SK-N-SH treated with all-trans-retinoic acid at 6 μM for 48 hours (cell line): ENCODE results near the gene MED27.

ENCODE experiments used
- ATAC-seq: fragments of 200-7000 bp; cut with Tn5 transposase; 3 replicates; pipeline ENCODE4 v1.9.1; 2020; ENCODE audit warnings: mild to moderate bottlenecking, moderate library complexity
- ARNTL ChIP-seq: fragments of 450-650 bp; formaldehyde crosslinking; IDR thresholded peaks from 2 replicates; pipeline ENCODE4 v1.5.0; 2020; ENCODE audit warnings: low read depth, mild to moderate bottlenecking, moderate library complexity, borderline replicate concordance
- BACH2 ChIP-seq: fragments of 250-450 bp; sonication (Bioruptor Pico); IDR thresholded peaks from 2 replicates; pipeline ENCODE4 v1.9.0; 2021; ENCODE audit warnings: mild to moderate bottlenecking, borderline replicate concordance
- CSDC2 ChIP-seq: fragments of 250-450 bp; sonication (Bioruptor Pico); IDR thresholded peaks from 2 replicates; pipeline ENCODE4 v1.5.0; 2020; ENCODE audit warnings: mild to moderate bottlenecking, moderate library complexity
- ESRRG ChIP-seq: fragments of 250-450 bp; sonication (Bioruptor Pico); IDR thresholded peaks from 2 replicates; pipeline ENCODE4 v1.6.1; 2021; ENCODE audit warnings: mild to moderate bottlenecking
- GLIS3 ChIP-seq: fragments of 250-450 bp; sonication (Bioruptor Pico); IDR thresholded peaks from 2 replicates; pipeline ENCODE4 v1.5.0; 2020; ENCODE audit warnings: mild to moderate bottlenecking, moderate library complexity
- ISL1 ChIP-seq: fragments of 250-450 bp; sonication (Bioruptor Pico); IDR thresholded peaks from 2 replicates; pipeline ENCODE4 v2.1.2; 2022; ENCODE audit warnings: mild to moderate bottlenecking, moderate library complexity
- OSR1 ChIP-seq: fragments of 250-450 bp; sonication (Bioruptor Pico); IDR thresholded peaks from 2 replicates; pipeline ENCODE4 v1.8.0; 2022; ENCODE audit warnings: moderate library complexity, mild to moderate bottlenecking, inconsistent platforms
- PPARA ChIP-seq: fragments of 250-450 bp; sonication (Bioruptor Pico); IDR thresholded peaks from 2 replicates; pipeline ENCODE4 v1.5.0; 2020; ENCODE audit warnings: mild to moderate bottlenecking, borderline replicate concordance
- RARB ChIP-seq: fragments of 250-450 bp; sonication (Bioruptor Pico); IDR thresholded peaks from 2 replicates; pipeline ENCODE4 v1.8.0; 2021; ENCODE audit warnings: mild to moderate bottlenecking, moderate library complexity
- SNAI2 ChIP-seq: fragments of 250-450 bp; sonication (Bioruptor Pico); IDR thresholded peaks from 2 replicates; pipeline ENCODE4 v1.5.0; 2020; ENCODE audit warnings: mild to moderate bottlenecking, moderate library complexity
- TCF4 ChIP-seq: fragments of 250-450 bp; sonication (Bioruptor Pico); IDR thresholded peaks from 2 replicates; pipeline ENCODE4 v1.8.0; 2021; ENCODE audit warnings: mild to moderate bottlenecking, moderate library complexity, borderline replicate concordance
- ZC3H10 ChIP-seq: fragments of 250-450 bp; sonication (Bioruptor Pico); IDR thresholded peaks from 2 replicates; pipeline ENCODE4 v1.5.1; 2021; ENCODE audit warnings: mild to moderate bottlenecking, moderate library complexity
- ZFP3 ChIP-seq: fragments of 250-450 bp; sonication (Bioruptor Pico); IDR thresholded peaks from 2 replicates; pipeline ENCODE4 v1.5.0; 2020; ENCODE audit warnings: mild to moderate bottlenecking, moderate library complexity
- ZNF565 ChIP-seq: fragments of 450-650 bp; formaldehyde crosslinking; conservative IDR thresholded peaks from 2 replicates; pipeline ENCODE4 v1.5.0; 2020; ENCODE audit warnings: low read depth, mild to moderate bottlenecking, moderate library complexity
- ZNF70 ChIP-seq: fragments of 450-650 bp; formaldehyde crosslinking; IDR thresholded peaks from 2 replicates; pipeline ENCODE4 v1.5.0; 2020; ENCODE audit warnings: mild to moderate bottlenecking, moderate library complexity
- ZNF8 ChIP-seq: fragments of 450-650 bp; formaldehyde crosslinking; IDR thresholded peaks from 2 replicates; pipeline ENCODE4 v1.5.0; 2020; ENCODE audit warnings: mild to moderate bottlenecking, moderate library complexity
- TF ChIP-seq, protein P1 (sequence below): fragments of 250-450 bp; sonication (Bioruptor Pico); IDR thresholded peaks from 2 replicates; pipeline ENCODE4 v1.5.1; 2020; ENCODE audit warnings: low read depth, mild to moderate bottlenecking, moderate library complexity
- TF ChIP-seq, protein P2 (sequence below): fragments of 250-450 bp; sonication (Bioruptor Pico); IDR thresholded peaks from 2 replicates; pipeline ENCODE4 v1.5.0; 2020; ENCODE audit warnings: mild to moderate bottlenecking, moderate library complexity
- TF ChIP-seq, protein P3 (sequence below): fragments of 250-450 bp; sonication (Bioruptor Pico); IDR thresholded peaks from 2 replicates; pipeline ENCODE4 v1.8.0; 2020; ENCODE audit warnings: mild to moderate bottlenecking, moderate library complexity, borderline replicate concordance
- TF ChIP-seq, protein P4 (sequence below): fragments of 250-450 bp; sonication (Bioruptor Pico); IDR thresholded peaks from 2 replicates; pipeline ENCODE4 v1.5.1; 2021; ENCODE audit warnings: mild to moderate bottlenecking, moderate library complexity

MED27 gene

DNA sequence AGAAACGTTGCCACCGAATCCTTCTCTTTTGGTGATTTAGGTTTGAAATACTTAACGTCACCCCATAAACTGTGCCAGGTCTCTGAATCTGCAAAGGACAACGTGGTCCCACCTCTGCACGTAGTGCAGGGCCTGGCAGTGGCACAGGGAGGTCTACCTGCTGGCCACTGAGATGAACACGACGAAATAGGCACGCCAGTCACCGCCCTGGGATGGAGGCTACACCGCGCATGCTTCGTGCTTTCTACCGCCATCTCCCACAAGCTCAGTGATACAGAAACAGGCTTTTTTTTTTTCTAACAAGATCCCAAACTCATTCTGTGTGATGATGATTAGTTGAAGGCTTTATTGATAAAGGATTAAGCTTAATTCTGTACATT is 199.8 kb downstream of the MED27 start:
- TF ChIP-seq, protein P1, sequence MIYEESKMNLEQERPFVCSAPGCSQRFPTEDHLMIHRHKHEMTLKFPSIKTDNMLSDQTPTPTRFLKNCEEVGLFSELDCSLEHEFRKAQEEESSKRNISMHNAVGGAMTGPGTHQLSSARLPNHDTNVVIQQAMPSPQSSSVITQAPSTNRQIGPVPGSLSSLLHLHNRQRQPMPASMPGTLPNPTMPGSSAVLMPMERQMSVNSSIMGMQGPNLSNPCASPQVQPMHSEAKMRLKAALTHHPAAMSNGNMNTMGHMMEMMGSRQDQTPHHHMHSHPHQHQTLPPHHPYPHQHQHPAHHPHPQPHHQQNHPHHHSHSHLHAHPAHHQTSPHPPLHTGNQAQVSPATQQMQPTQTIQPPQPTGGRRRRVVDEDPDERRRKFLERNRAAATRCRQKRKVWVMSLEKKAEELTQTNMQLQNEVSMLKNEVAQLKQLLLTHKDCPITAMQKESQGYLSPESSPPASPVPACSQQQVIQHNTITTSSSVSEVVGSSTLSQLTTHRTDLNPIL (CRISPR knock-in tag), result no peak
- TF ChIP-seq, protein P2, sequence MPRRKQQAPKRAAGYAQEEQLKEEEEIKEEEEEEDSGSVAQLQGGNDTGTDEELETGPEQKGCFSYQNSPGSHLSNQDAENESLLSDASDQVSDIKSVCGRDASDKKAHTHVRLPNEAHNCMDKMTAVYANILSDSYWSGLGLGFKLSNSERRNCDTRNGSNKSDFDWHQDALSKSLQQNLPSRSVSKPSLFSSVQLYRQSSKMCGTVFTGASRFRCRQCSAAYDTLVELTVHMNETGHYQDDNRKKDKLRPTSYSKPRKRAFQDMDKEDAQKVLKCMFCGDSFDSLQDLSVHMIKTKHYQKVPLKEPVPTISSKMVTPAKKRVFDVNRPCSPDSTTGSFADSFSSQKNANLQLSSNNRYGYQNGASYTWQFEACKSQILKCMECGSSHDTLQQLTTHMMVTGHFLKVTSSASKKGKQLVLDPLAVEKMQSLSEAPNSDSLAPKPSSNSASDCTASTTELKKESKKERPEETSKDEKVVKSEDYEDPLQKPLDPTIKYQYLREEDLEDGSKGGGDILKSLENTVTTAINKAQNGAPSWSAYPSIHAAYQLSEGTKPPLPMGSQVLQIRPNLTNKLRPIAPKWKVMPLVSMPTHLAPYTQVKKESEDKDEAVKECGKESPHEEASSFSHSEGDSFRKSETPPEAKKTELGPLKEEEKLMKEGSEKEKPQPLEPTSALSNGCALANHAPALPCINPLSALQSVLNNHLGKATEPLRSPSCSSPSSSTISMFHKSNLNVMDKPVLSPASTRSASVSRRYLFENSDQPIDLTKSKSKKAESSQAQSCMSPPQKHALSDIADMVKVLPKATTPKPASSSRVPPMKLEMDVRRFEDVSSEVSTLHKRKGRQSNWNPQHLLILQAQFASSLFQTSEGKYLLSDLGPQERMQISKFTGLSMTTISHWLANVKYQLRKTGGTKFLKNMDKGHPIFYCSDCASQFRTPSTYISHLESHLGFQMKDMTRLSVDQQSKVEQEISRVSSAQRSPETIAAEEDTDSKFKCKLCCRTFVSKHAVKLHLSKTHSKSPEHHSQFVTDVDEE (CRISPR knock-in tag), result no peak
- TF ChIP-seq TCF4, result no peak
- TF ChIP-seq ZNF70 (CRISPR knock-in tag), result no peak
- no peak for TF ChIP-seq RARB (CRISPR knock-in tag)
- TF ChIP-seq ESRRG (CRISPR knock-in tag), result no peak
- TF ChIP-seq ARNTL (CRISPR knock-in tag), result no peak
- TF ChIP-seq, protein P3, sequence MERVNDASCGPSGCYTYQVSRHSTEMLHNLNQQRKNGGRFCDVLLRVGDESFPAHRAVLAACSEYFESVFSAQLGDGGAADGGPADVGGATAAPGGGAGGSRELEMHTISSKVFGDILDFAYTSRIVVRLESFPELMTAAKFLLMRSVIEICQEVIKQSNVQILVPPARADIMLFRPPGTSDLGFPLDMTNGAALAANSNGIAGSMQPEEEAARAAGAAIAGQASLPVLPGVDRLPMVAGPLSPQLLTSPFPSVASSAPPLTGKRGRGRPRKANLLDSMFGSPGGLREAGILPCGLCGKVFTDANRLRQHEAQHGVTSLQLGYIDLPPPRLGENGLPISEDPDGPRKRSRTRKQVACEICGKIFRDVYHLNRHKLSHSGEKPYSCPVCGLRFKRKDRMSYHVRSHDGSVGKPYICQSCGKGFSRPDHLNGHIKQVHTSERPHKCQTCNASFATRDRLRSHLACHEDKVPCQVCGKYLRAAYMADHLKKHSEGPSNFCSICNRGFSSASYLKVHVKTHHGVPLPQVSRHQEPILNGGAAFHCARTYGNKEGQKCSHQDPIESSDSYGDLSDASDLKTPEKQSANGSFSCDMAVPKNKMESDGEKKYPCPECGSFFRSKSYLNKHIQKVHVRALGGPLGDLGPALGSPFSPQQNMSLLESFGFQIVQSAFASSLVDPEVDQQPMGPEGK (CRISPR knock-in tag), result no peak
- no peak for TF ChIP-seq PPARA (CRISPR knock-in tag)
- TF ChIP-seq OSR1 (CRISPR knock-in tag), result no peak
- TF ChIP-seq, protein P4, sequence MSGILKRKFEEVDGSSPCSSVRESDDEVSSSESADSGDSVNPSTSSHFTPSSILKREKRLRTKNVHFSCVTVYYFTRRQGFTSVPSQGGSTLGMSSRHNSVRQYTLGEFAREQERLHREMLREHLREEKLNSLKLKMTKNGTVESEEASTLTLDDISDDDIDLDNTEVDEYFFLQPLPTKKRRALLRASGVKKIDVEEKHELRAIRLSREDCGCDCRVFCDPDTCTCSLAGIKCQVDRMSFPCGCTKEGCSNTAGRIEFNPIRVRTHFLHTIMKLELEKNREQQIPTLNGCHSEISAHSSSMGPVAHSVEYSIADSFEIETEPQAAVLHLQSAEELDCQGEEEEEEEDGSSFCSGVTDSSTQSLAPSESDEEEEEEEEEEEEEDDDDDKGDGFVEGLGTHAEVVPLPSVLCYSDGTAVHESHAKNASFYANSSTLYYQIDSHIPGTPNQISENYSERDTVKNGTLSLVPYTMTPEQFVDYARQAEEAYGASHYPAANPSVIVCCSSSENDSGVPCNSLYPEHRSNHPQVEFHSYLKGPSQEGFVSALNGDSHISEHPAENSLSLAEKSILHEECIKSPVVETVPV (CRISPR knock-in tag), result no peak
- TF ChIP-seq CSDC2 (CRISPR knock-in tag), result no peak
- ATAC-seq, result no peak

DNA sequence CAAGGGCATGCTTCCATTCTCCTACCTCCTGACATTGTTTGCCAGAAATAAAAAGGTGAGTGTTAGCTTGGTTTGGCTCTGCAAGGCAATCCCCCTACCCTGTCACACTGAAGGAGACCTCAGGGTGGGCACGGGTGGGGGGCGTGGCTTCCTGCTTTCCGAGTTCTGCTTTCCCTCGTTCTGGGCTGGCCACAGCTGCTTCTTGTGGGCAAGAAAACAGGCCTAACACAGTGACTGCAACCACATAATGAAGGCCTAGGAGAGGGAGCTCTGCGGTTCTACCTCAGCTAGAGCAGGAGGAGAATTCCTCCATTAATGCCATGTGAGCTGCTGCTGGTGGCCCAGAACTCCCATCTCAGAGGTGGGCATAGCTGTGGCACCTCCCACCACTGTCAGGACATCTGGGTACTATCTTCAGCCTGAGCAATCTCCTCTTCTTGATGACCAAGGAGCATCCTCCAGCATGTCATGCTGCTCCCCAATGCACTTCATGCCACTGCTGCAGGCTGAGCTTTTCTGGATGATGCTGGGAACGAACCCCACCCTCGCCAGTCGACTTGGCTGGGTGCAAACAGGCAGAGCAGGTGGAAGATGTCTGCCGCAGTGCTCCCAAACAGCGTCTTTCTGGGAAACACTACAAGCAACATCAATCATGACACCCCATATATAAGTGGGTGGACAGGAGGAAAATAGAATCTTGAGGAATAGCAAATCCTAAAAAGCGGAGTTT is 200.3 kb downstream of the MED27 start:
- TF ChIP-seq CSDC2 (CRISPR knock-in tag) (no peak), BACH2 (CRISPR knock-in tag) (no peak), SNAI2 (no peak), PPARA (CRISPR knock-in tag) (no peak), ZC3H10 (CRISPR knock-in tag) (no peak), ZNF8 (CRISPR knock-in tag) (no peak), GLIS3 (CRISPR knock-in tag) (no peak), OSR1 (CRISPR knock-in tag) (no peak), ESRRG (CRISPR knock-in tag) (no peak), ZNF565 (CRISPR knock-in tag) (no peak), ISL1 (no peak), ZFP3 (CRISPR knock-in tag) (no peak)
- TF ChIP-seq, protein P1 (CRISPR knock-in tag), result no peak
- TF ChIP-seq, protein P2 (CRISPR knock-in tag), result no peak
- TF ChIP-seq, protein P3 (CRISPR knock-in tag), result no peak
- TF ChIP-seq, protein P4 (CRISPR knock-in tag), result no peak
- ATAC-seq, result no peak
